ENCODE data around the gene ODR4.
"Not testable (repeated sequence)": the region's sequence is repeated elsewhere in the genome, so short reads cannot be mapped to it uniquely, and the experiment has no call there.

Gene ODR4

GRCh38 chr1:186375152-186375928 lies at the start of gene ODR4, which contains the start of gene TPR:
ODR4 (plus strand) TSS chr1:186375838; CDS start chr1:186379786, 3,948 bp downstream.
TPR (minus strand) TSS chr1:186375253; CDS start chr1:186375028, 225 bp downstream.
- peak; percentile 78 to 98 for DNase-seq

GRCh38 chr1:186326009-186326408 lies 49.6 kb upstream of the ODR4 start:
- no peak for DNase-seq

GRCh38 chr1:186327331-186327730 lies 48.3 kb upstream of the ODR4 start:
- DNase-seq = no peak

- no peak for DNase-seq
Observed at GRCh38 chr1:186330758-186331157, 44.9 kb upstream of the ODR4 start.

GRCh38 chr1:186337554-186337953 lies 38.1 kb upstream of the ODR4 start:
- DNase-seq = no peak

- no peak for DNase-seq
Observed at GRCh38 chr1:186340772-186341171, 34.9 kb upstream of the ODR4 start.

- not testable (repeated sequence) for DNase-seq
Observed at GRCh38 chr1:186347837-186348691, 27.6 kb upstream of the ODR4 start.

GRCh38 chr1:186374303-186375151 lies 1.1 kb upstream of the ODR4 start:
- DNase-seq = no peak

GRCh38 chr1:186375929-186376319 lies 286 bp downstream of the ODR4 start:
- no peak for DNase-seq

- no peak for DNase-seq
Observed at GRCh38 chr1:186386725-186387383, 11.2 kb downstream of the ODR4 start.

GRCh38 chr1:186390925-186391324 lies 15.3 kb downstream of the ODR4 start:
- no peak for DNase-seq

- DNase-seq = no peak
Observed at GRCh38 chr1:186391841-186392240, 16.2 kb downstream of the ODR4 start.

GRCh38 chr1:186392711-186393110 lies 17.1 kb downstream of the ODR4 start:
- DNase-seq = not testable (repeated sequence)

- DNase-seq = not testable (repeated sequence)
Observed at GRCh38 chr1:186401446-186401845, 25.8 kb downstream of the ODR4 start.

- DNase-seq = no peak
Observed at GRCh38 chr1:186403632-186404031, 28.0 kb downstream of the ODR4 start.

GRCh38 chr1:186404454-186405051 lies 28.9 kb downstream of the ODR4 start:
- DNase-seq = no peak

GRCh38 chr1:186409091-186409490 lies 33.5 kb downstream of the ODR4 start:
- DNase-seq = no peak

GRCh38 chr1:186413319-186413718 lies 37.7 kb downstream of the ODR4 start:
- DNase-seq = no peak

GRCh38 chr1:186418503-186418902 lies 42.9 kb downstream of the ODR4 start:
- DNase-seq = no peak

- no peak for DNase-seq
Observed at GRCh38 chr1:186420311-186420710, 44.7 kb downstream of the ODR4 start.

- no peak for DNase-seq
Observed at GRCh38 chr1:186420923-186421322, 45.3 kb downstream of the ODR4 start.

GRCh38 chr1:186421446-186421845 lies 45.8 kb downstream of the ODR4 start:
- no peak for DNase-seq
